Stimulated activated naive B cell treated with anti-CD40 and anti-IgM and Interleukin-4, amounts not matched to agents 10 μg/mL and 1 μg/mL and 100 μg/mL, for 72 hours (primary cell): ENCODE data around the gene TRPM3.

ENCODE experiments used
- ATAC-seq, 2 donors: fragments of 150-1000 bp; cut with Tn5 transposase; replicated peaks; 2 replicates each; pipeline ENCODE4 v1.10.0; 2021; ENCODE audit warnings: moderate library complexity in 1 of 2
- DNase-seq: peaks from one replicate; pipeline ENCODE4 v3.0.0; 2021
- H3K27ac Mint-ChIP-seq: one replicate; pipeline ENCODE4 v1.8.0; 2022; ENCODE audit warnings: mild to moderate bottlenecking, mixed read lengths
- H3K27me3 Mint-ChIP-seq, 2 donors: one replicate each; pipeline ENCODE4 v1.8.0; 2022; ENCODE audit warnings: mixed read lengths in 2 of 2
- H3K36me3 Mint-ChIP-seq, 2 donors: one replicate each; pipeline ENCODE4 v1.8.0; 2022; ENCODE audit warnings: mixed read lengths in 2 of 2, mild to moderate bottlenecking in 1 of 2
- H3K4me1 Mint-ChIP-seq, 2 donors: one replicate each; pipeline ENCODE4 v1.8.0; 2022; ENCODE audit warnings: mixed read lengths in 2 of 2, mild to moderate bottlenecking in 1 of 2
- H3K4me3 Mint-ChIP-seq, 2 donors: one replicate each; pipeline ENCODE4 v1.8.0; 2022; ENCODE audit warnings: mild to moderate bottlenecking in 2 of 2, mixed read lengths in 2 of 2, moderate library complexity in 1 of 2
- H3K9me3 Mint-ChIP-seq, 2 donors: one replicate each; pipeline ENCODE4 v1.8.0; 2022; ENCODE audit warnings: mixed read lengths in 2 of 2, mild to moderate bottlenecking in 1 of 2

Gene TRPM3

GRCh38 chr9:70517926-70518610 is 603.4 kb downstream of the TRPM3 start:
- no peak overlapping the region for H3K4me3 Mint-ChIP-seq
- H3K27ac Mint-ChIP-seq: no peak overlapping the region
- ATAC-seq (no peak), DNase-seq (no peak)
- H3K4me1 Mint-ChIP-seq: no peaks in the 10 kb centered on the region
- peaks cover under 1% of the 10 kb centered on the region in 2 donors for H3K9me3 Mint-ChIP-seq
- no peaks in the 10 kb centered on the region for H3K36me3 Mint-ChIP-seq
- H3K27me3 Mint-ChIP-seq: peaks cover 4 to 12% of the 10 kb centered on the region in 2 donors

- no peak overlapping the region for H3K4me3 Mint-ChIP-seq
- H3K27me3 Mint-ChIP-seq: no peaks in the 10 kb centered on the region
- no peaks in the 10 kb centered on the region for H3K9me3 Mint-ChIP-seq
- no peak overlapping the region for H3K27ac Mint-ChIP-seq
- ATAC-seq (no peak), DNase-seq (no peak)
- H3K36me3 Mint-ChIP-seq: no peaks in the 10 kb centered on the region
- no peaks in the 10 kb centered on the region for H3K4me1 Mint-ChIP-seq
Measured at GRCh38 chr9:70514273-70514672, 607.1 kb downstream of the TRPM3 start.

GRCh38 chr9:70511858-70512257 is 609.6 kb downstream of the TRPM3 start:
- no peaks in the 10 kb centered on the region for H3K9me3 Mint-ChIP-seq
- no peaks in the 10 kb centered on the region for H3K4me1 Mint-ChIP-seq
- no peaks in the 10 kb centered on the region for H3K36me3 Mint-ChIP-seq
- no peak overlapping the region for H3K4me3 Mint-ChIP-seq
- DNase-seq (no peak), ATAC-seq (no peak)
- no peak overlapping the region for H3K27ac Mint-ChIP-seq
- H3K27me3 Mint-ChIP-seq: no peaks in the 10 kb centered on the region

DNA sequence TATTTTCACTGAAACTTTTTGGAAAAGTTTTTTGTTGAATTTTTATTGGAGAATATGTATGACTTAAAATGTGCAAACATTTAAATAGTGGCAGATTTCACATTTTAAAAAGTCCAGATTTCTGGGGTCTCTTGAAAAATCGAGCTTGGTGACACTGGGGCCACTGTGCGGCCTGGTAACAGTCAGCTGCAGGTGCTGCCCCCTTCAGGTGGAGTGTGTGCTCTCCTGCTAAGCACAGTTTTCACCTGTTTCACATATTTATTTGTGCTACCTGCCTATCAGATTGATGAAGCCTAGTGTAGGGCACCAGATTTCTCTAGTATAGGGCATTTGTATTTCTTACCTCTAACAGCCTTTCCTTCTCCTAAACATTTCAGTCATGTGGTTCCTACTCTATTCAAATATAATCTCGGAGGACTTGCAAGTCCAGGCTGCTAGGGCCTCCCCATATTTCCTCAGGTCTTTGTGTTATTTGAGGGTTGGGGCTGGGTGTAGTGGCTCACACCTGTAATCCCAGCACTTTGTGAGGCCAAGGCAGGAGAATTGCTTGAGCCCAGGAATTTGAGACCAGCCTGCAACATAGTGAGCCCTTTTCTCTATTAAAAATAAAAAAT is 611.2 kb downstream of the TRPM3 start:
- DNase-seq: no peak
- H3K4me1 Mint-ChIP-seq: no peaks in the 10 kb centered on the region

GRCh38 chr9:70506159-70506558 is 615.3 kb downstream of the TRPM3 start:
- DNase-seq: no peak
- H3K4me1 Mint-ChIP-seq: peaks cover 0 to 5% of the 10 kb centered on the region in 2 donors
- no peak for ATAC-seq
- H3K27me3 Mint-ChIP-seq: no peaks in the 10 kb centered on the region
- no peak overlapping the region for H3K4me3 Mint-ChIP-seq
- no peaks in the 10 kb centered on the region for H3K9me3 Mint-ChIP-seq
- H3K36me3 Mint-ChIP-seq: no peaks in the 10 kb centered on the region
- H3K27ac Mint-ChIP-seq: no peak overlapping the region

More for the DNA sequence above, 611.2 kb downstream of the TRPM3 start:
- no peak overlapping the region for H3K27ac Mint-ChIP-seq
- no peaks in the 10 kb centered on the region for H3K9me3 Mint-ChIP-seq
- ATAC-seq: peak in 1 of 2 donors; percentile 61
- no peaks in the 10 kb centered on the region for H3K27me3 Mint-ChIP-seq
- no peaks in the 10 kb centered on the region for H3K36me3 Mint-ChIP-seq
- no peak overlapping the region for H3K4me3 Mint-ChIP-seq

DNA sequence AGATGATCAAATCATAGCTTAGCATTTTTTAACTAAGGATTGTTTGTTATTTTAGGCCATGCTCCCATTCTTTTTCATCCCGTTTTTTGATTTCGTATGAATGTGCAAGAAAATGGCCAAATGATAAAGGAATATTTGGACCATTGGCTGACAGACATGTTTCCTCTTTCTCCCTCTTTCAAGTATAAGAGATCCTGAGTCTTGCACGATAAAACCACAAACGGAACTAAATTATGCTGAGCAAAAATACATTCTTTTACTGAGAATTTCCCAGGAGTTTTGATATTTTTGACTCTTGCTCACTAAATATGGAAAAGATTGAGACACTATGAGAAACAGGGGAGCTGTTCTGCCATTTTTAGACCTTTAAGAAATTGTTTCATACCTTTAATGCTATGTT is 616.6 kb downstream of the TRPM3 start:
- Mint-ChIP-seq H3K27me3 (no peaks in the 10 kb centered on the region), H3K27ac (no peak overlapping the region), H3K9me3 (no peaks in the 10 kb centered on the region), H3K36me3 (no peaks in the 10 kb centered on the region), H3K4me1 (peaks cover 0 to 5% of the 10 kb centered on the region in 2 donors), H3K4me3 (no peak overlapping the region)
- DNase-seq (no peak), ATAC-seq (no peak)

- no peak for DNase-seq
- no peak for ATAC-seq
Measured at GRCh38 chr9:70502690-70503089, 618.7 kb downstream of the TRPM3 start.

GRCh38 chr9:70500793-70501192 is 620.6 kb downstream of the TRPM3 start:
- Mint-ChIP-seq H3K27ac (no peak overlapping the region), H3K4me3 (no peak overlapping the region), H3K36me3 (no peaks in the 10 kb centered on the region), H3K9me3 (no peaks in the 10 kb centered on the region), H3K27me3 (no peaks in the 10 kb centered on the region), H3K4me1 (peaks cover 2 to 5% of the 10 kb centered on the region in 2 donors)
- ATAC-seq (no peak), DNase-seq (no peak)

More at GRCh38 chr9:70502690-70503089, 618.7 kb downstream of the TRPM3 start:
- H3K4me3 Mint-ChIP-seq: no peak overlapping the region
- H3K27me3 Mint-ChIP-seq: no peaks in the 10 kb centered on the region
- H3K27ac Mint-ChIP-seq: no peak overlapping the region
- H3K9me3 Mint-ChIP-seq: no peaks in the 10 kb centered on the region
- peaks cover 0 to 5% of the 10 kb centered on the region in 2 donors for H3K4me1 Mint-ChIP-seq
- no peaks in the 10 kb centered on the region for H3K36me3 Mint-ChIP-seq

DNA sequence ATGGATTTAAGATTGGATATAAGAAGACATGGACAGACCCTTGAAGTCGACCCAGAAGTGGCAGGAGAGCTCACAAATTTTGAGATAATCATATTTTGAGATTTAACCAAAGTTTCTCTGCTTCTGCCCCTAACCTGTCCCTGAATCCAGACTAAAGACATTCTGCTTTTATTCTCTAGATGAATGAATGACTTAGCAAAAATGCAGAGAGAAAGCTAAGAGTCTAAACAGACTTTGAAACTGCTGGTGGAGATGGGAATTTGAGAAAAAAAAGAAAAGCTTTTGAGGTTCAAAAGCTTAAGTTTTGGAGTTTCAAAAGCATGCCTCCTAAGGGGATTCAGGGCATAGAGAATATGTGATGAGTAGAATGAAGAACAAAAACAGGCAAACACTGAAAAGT is 621.8 kb downstream of the TRPM3 start:
- no peaks in the 10 kb centered on the region for H3K27me3 Mint-ChIP-seq
- peaks cover 10% of the 10 kb centered on the region in 2 donors for H3K4me1 Mint-ChIP-seq
- no peaks in the 10 kb centered on the region for H3K9me3 Mint-ChIP-seq
- no peaks in the 10 kb centered on the region for H3K36me3 Mint-ChIP-seq
- H3K4me3 Mint-ChIP-seq: no peak overlapping the region
- no peak for ATAC-seq
- H3K27ac Mint-ChIP-seq: no peak overlapping the region
- DNase-seq: no peak

GRCh38 chr9:70498866-70499265 is 622.6 kb downstream of the TRPM3 start:
- Mint-ChIP-seq H3K9me3 (no peaks in the 10 kb centered on the region), H3K27me3 (no peaks in the 10 kb centered on the region), H3K4me3 (no peak overlapping the region), H3K4me1 (peaks cover 17% of the 10 kb centered on the region in 2 donors), H3K27ac (no peak overlapping the region), H3K36me3 (no peaks in the 10 kb centered on the region)
- no peak for ATAC-seq
- DNase-seq: no peak

- Mint-ChIP-seq H3K9me3 (no peaks in the 10 kb centered on the region), H3K27me3 (no peaks in the 10 kb centered on the region), H3K4me1 (peaks cover 30 to 39% of the 10 kb centered on the region in 2 donors), H3K36me3 (no peaks in the 10 kb centered on the region), H3K4me3 (no peak overlapping the region), H3K27ac (peak overlapping the region; percentile 20)
- DNase-seq (no peak), ATAC-seq (no peak)
Measured at GRCh38 chr9:70496244-70496643, 625.2 kb downstream of the TRPM3 start.

DNA sequence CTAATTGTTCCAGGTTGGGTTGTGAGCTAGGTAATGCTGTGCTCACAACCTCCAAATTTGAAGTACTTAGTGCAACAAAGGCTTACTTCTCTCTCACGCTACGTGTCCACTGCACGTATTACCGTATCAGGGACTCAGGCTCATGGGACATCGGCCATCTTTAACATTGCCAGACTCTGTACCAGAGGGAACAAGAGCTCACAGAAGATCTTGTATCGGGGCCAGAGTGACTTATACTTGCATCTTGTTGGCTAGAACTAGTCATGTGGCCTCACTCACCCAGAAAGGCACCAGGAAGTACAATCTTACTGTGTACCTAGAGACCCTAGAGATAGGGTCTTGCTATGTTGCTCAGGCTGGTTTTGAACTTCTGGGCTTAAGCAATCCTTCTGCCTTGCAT is 625.9 kb downstream of the TRPM3 start:
- Mint-ChIP-seq H3K27me3 (no peaks in the 10 kb centered on the region), H3K4me3 (no peak overlapping the region), H3K9me3 (no peaks in the 10 kb centered on the region), H3K27ac (no peak overlapping the region), H3K4me1 (peaks cover 30 to 39% of the 10 kb centered on the region in 2 donors), H3K36me3 (no peaks in the 10 kb centered on the region)
- ATAC-seq: no peak
- DNase-seq: no peak

GRCh38 chr9:70494221-70494620 is 627.2 kb downstream of the TRPM3 start:
- Mint-ChIP-seq H3K4me3 (no peak overlapping the region), H3K4me1 (peaks cover 30 to 39% of the 10 kb centered on the region in 2 donors), H3K27ac (no peak overlapping the region), H3K27me3 (no peaks in the 10 kb centered on the region), H3K36me3 (no peaks in the 10 kb centered on the region), H3K9me3 (no peaks in the 10 kb centered on the region)
- ATAC-seq (peak; percentile 31 to 54), DNase-seq (no peak)

DNA sequence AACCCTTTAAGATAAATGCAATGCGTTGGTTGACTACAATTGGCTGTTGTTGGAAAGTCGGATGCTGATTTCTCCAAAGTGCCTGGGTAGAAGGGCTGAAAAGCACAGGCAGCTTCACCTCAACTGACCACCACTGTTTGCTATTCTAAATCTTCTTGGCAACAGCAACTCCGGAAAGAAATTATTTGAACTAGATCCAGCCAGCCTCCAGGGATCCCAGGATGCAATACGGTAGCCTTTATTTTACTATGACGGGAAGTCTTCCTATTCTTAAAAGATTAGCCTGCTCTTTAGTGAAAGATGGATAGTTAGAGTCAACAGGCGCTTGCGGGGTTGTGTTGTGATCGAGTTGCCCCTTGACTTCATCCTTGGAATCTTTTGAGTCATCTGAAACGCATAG is 628.4 kb downstream of the TRPM3 start:
- H3K36me3 Mint-ChIP-seq: no peaks in the 10 kb centered on the region
- no peak overlapping the region for H3K4me3 Mint-ChIP-seq
- DNase-seq (no peak), ATAC-seq (no peak)
- H3K9me3 Mint-ChIP-seq: no peaks in the 10 kb centered on the region
- peaks cover 30 to 39% of the 10 kb centered on the region in 2 donors for H3K4me1 Mint-ChIP-seq
- no peaks in the 10 kb centered on the region for H3K27me3 Mint-ChIP-seq
- no peak overlapping the region for H3K27ac Mint-ChIP-seq

DNA sequence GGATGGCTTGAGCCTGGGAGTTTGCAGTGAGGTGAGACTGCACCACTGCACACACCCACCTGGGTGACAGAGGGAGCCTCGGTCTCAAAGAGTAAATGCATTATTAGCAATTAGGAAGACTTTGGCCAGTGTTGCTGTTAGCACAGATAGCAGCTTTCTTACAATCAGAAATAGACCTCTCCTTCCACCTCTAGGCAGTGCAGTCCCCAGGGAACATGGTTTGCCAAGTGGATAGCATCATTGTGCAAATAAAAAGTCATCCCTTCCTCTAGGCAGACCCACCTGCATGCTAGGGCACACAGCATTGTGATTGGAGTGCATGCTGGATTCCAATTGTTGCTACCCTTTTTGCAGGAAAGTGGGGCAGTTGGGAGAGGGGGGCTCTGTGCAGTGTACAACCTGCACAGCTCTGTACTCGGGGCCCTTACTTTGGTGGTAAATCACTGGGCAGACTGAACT is 629.1 kb downstream of the TRPM3 start:
- no peaks in the 10 kb centered on the region for H3K9me3 Mint-ChIP-seq
- no peaks in the 10 kb centered on the region for H3K27me3 Mint-ChIP-seq
- peaks cover 30 to 39% of the 10 kb centered on the region in 2 donors for H3K4me1 Mint-ChIP-seq
- no peak overlapping the region for H3K27ac Mint-ChIP-seq
- no peaks in the 10 kb centered on the region for H3K36me3 Mint-ChIP-seq
- no peak overlapping the region for H3K4me3 Mint-ChIP-seq
- no peak for ATAC-seq
- no peak for DNase-seq
